Measurements from ENCODE around the gene CPA1. TPM values are rescaled to one million over a fixed set of nuclear protein-coding genes. Genes with fewer than 3 reads are reported as not detected.

Gene CPA1
- total RNA-seq, 2 experiments from 2014 or later, result not detected

- H3K27me3 Mint-ChIP-seq, result peaks cover 16% of the 10 kb centered on the region
- ChIA-PET CTCF (no interaction called here), POLR2A (no interaction called here)
- DNase-seq, result no peak
- no peak overlapping the region for H3K27ac Mint-ChIP-seq
- H3K4me3 Mint-ChIP-seq, result no peak overlapping the region
- no peaks in the 10 kb centered on the region for H3K9me3 Mint-ChIP-seq
- H3K4me1 Mint-ChIP-seq (ENCODE audit: low read depth), result peaks cover 16% of the 10 kb centered on the region
- H3K36me3 Mint-ChIP-seq, result no peaks in the 10 kb centered on the region
- intact Hi-C loops (cut with micrococcal nuclease), result no loop called here
Measured at GRCh38 chr7:130346177-130346905, 34.0 kb upstream of the CPA1 start.

DNA sequence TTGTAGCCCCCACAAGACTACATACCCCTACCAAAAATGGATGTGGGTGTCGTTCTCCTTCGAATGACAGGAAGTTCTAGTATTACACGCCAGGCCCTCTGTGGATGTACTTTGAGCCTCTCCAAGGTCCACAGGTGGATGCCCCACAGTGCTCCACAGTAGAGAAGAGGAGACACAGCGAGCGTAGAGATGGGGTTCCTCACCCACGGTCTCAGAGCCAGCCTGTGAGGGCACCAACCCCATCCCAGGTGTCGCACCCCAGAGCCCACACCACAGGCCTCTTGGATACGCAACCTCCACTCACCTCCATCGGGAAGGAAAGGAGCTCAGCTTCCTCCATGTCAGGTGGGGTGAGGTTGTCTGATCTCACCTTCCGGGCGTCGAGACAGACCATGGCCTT lies 33.4 kb upstream of the CPA1 start:
- peaks cover 18% of the 10 kb centered on the region for H3K27me3 Mint-ChIP-seq
- H3K4me1 Mint-ChIP-seq (ENCODE audit: low read depth), result peaks cover 18% of the 10 kb centered on the region
- CTCF ChIA-PET, result no interaction called here
- intact Hi-C loops (cut with micrococcal nuclease), result no loop called here
- H3K9me3 Mint-ChIP-seq, result no peaks in the 10 kb centered on the region
- H3K4me3 Mint-ChIP-seq, result no peak overlapping the region
- no peaks in the 10 kb centered on the region for H3K36me3 Mint-ChIP-seq
- POLR2A ChIA-PET, result no interaction called here
- DNase-seq, result no peak
- no peak overlapping the region for H3K27ac Mint-ChIP-seq

DNA sequence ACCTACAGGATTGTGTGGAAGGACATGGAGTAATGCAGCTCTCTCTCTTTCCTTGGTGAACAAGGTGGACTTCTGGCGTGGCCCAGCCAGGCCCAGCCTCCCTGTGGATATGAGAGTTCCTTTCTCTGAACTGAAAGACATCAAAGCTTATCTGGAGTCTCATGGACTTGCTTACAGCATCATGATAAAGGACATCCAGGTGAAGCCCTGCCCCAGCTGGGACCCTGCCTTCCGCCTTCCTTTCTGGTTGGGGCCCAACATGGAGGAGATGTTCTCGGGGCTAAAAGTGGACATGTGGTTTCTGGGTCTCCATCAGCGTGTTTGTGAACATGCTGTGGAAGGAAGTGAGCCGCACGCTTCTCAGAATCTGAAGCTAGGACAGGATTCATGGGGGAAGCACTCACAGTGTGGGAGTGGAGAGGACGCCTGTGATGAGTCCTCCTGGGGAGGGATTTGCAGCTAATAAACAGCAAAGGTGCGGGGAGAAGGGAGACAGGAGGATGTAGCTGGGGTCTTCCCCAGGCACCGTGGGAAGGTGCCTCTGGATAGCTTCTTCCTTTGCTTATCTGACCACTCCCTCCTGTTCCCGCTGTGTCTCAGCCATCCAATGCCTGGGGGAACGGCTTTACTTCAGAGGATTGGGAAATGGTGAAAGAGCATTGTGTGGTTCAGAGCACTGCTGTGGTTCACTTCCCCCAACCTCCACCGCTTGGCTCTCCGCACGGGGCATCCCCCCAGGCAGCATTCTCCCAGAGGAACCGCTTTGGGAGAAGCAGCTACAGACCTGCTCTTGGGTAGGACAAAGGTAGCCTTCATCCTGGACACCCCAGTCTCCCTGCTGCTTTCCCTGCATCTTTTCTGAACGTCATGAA lies 30.1 kb upstream of the CPA1 start:
- CTCF ChIA-PET, result interaction anchor here (1.5 kb wide), 1 partner anchor 107 kb away, joined by 3 read pairs; no protein-coding TSS in a partner anchor
- intact Hi-C loops (cut with micrococcal nuclease), result no loop called here

GRCh38 chr7:130350945-130351790 lies 29.1 kb upstream of the CPA1 start:
- H3K4me1 Mint-ChIP-seq (ENCODE audit: low read depth), result peaks cover 18% of the 10 kb centered on the region
- no peaks in the 10 kb centered on the region for H3K36me3 Mint-ChIP-seq
- intact Hi-C loops (cut with micrococcal nuclease), result loop anchor here (1.0 kb wide), 1 partner anchor 74 kb away; no protein-coding TSS in a partner anchor
- H3K27me3 Mint-ChIP-seq, result peaks cover 24% of the 10 kb centered on the region
- no peak overlapping the region for H3K4me3 Mint-ChIP-seq
- peak; percentile 47 for DNase-seq
- H3K27ac Mint-ChIP-seq, result peak overlapping the region; percentile 24
- H3K9me3 Mint-ChIP-seq, result no peaks in the 10 kb centered on the region
- POLR2A ChIA-PET, result interaction anchor here (0.6 kb wide), 1 partner anchor 1354 kb away, joined by 4 read pairs; no protein-coding TSS in a partner anchor
- CTCF ChIA-PET, result interaction anchor here (1.5 kb wide), 1 partner anchor 108 kb away, joined by 3 read pairs; no protein-coding TSS in a partner anchor

More for the DNA sequence above, 30.1 kb upstream of the CPA1 start:
- Mint-ChIP-seq H3K4me1 (ENCODE audit: low read depth) (peaks cover 18% of the 10 kb centered on the region), H3K27me3 (peaks cover 24% of the 10 kb centered on the region), H3K9me3 (no peaks in the 10 kb centered on the region), H3K27ac (peak overlapping the region; percentile 24), H3K4me3 (no peak overlapping the region), H3K36me3 (no peaks in the 10 kb centered on the region)
- DNase-seq, result no peak
- POLR2A ChIA-PET, result no interaction called here

DNA sequence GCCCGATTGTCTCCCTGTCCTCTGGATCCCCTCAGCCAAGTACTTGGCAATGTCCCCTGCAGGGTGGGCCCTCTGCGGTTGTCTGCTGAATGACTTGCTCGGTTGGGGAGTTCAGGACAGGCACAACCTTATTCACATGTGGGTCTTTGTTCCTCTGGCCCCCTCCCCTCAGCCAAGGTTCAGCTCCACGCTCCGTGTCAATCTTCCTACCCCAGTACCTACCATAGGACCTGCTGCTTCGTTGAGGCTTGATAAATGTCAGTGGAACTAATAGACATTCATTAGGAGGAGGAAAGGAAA lies 28.6 kb upstream of the CPA1 start:
- Mint-ChIP-seq H3K9me3 (no peaks in the 10 kb centered on the region), H3K4me3 (no peak overlapping the region)
- CTCF ChIA-PET, result no interaction called here

GRCh38 chr7:130352194-130353074 lies 27.9 kb upstream of the CPA1 start:
- Mint-ChIP-seq H3K27ac (no peak overlapping the region), H3K9me3 (no peaks in the 10 kb centered on the region), H3K36me3 (no peaks in the 10 kb centered on the region), H3K4me1 (ENCODE audit: low read depth) (peaks cover 22% of the 10 kb centered on the region), H3K4me3 (no peak overlapping the region), H3K27me3 (peaks cover 22% of the 10 kb centered on the region)
- POLR2A ChIA-PET, result interaction anchor here (0.6 kb wide), 1 partner anchor 1355 kb away, joined by 4 read pairs; no protein-coding TSS in a partner anchor
- intact Hi-C loops (cut with micrococcal nuclease), result no loop called here
- no peak for DNase-seq
- CTCF ChIA-PET, result interaction anchor here (0.6 kb wide), 1 partner anchor 131 kb away, joined by 4 read pairs; no protein-coding TSS in a partner anchor

More for the DNA sequence above, 28.6 kb upstream of the CPA1 start:
- no peak overlapping the region for H3K27ac Mint-ChIP-seq
- peaks cover 24% of the 10 kb centered on the region for H3K27me3 Mint-ChIP-seq
- DNase-seq, result no peak
- POLR2A ChIA-PET, result interaction anchor here (0.6 kb wide), 1 partner anchor 1354 kb away, joined by 4 read pairs; no protein-coding TSS in a partner anchor
- peaks cover 18% of the 10 kb centered on the region for H3K4me1 Mint-ChIP-seq (ENCODE audit: low read depth)
- no peaks in the 10 kb centered on the region for H3K36me3 Mint-ChIP-seq
- intact Hi-C loops (cut with micrococcal nuclease), result loop anchor here (1.0 kb wide), 1 partner anchor 74 kb away; no protein-coding TSS in a partner anchor

GRCh38 chr7:130353196-130353595 lies 27.1 kb upstream of the CPA1 start:
- H3K27me3 Mint-ChIP-seq, result peaks cover 22% of the 10 kb centered on the region
- POLR2A ChIA-PET, result no interaction called here
- no peak overlapping the region for H3K27ac Mint-ChIP-seq
- CTCF ChIA-PET, result no interaction called here
- no peak for DNase-seq
- no peak overlapping the region for H3K4me3 Mint-ChIP-seq
- H3K9me3 Mint-ChIP-seq, result peaks cover under 1% of the 10 kb centered on the region
- H3K36me3 Mint-ChIP-seq, result no peaks in the 10 kb centered on the region
- intact Hi-C loops (cut with micrococcal nuclease), result no loop called here
- H3K4me1 Mint-ChIP-seq (ENCODE audit: low read depth), result peaks cover 22% of the 10 kb centered on the region

DNA sequence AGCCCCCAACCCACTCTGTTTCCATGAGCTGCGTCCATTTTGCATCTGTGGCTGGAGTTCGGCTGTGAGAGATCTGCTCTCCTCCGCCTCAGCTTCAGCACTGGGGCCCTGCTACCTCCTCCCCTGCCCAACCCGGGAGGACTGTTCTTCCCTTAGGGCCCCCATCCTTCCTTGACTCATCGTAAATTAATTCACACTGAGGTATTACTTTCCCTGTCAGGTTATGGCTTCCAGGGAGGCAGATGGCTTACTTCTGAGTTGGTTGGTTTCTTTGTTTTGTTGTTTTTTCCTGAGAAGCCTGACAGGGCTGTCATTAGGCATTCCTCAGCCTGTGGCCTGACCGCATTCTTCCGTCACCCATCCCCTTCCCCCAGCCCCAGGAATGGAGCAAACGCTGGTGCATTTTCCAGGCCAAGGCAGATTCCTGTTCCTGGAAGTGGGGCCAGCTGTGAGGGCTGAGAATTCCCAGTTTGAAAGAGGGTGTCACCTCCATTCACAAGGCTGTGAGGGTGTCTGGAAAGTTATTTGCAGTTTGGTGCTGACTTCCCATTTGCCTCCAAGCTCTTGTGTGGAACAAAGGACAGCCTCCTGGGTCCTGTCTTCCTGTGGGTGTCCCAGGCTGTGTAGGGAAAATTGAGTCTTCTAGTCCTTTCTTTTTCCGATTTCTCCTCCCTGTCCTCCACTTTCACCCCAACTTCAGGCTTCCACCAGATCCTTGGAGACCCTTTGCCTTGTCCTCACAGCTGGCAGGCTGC lies 24.0 kb upstream of the CPA1 start:
- intact Hi-C loops (cut with micrococcal nuclease), result no loop called here
- peaks cover 11% of the 10 kb centered on the region for H3K27me3 Mint-ChIP-seq
- no peak overlapping the region for H3K27ac Mint-ChIP-seq

GRCh38 chr7:130356876-130357611 lies 23.2 kb upstream of the CPA1 start:
- peaks cover 22% of the 10 kb centered on the region for H3K9me3 Mint-ChIP-seq
- ChIA-PET CTCF (no interaction called here), POLR2A (no interaction called here)
- intact Hi-C loops (cut with micrococcal nuclease), result no loop called here
- no peak overlapping the region for H3K4me3 Mint-ChIP-seq
- H3K27me3 Mint-ChIP-seq, result peaks cover 9% of the 10 kb centered on the region
- no peak overlapping the region for H3K27ac Mint-ChIP-seq
- peaks cover 3% of the 10 kb centered on the region for H3K4me1 Mint-ChIP-seq (ENCODE audit: low read depth)
- DNase-seq, result peak; percentile 50
- peaks cover 5% of the 10 kb centered on the region for H3K36me3 Mint-ChIP-seq

More for the DNA sequence above, 24.0 kb upstream of the CPA1 start:
- Mint-ChIP-seq H3K4me3 (no peak overlapping the region), H3K9me3 (peaks cover 22% of the 10 kb centered on the region), H3K4me1 (ENCODE audit: low read depth) (peaks cover 6% of the 10 kb centered on the region), H3K36me3 (peaks cover 5% of the 10 kb centered on the region)
- ChIA-PET POLR2A (no interaction called here), CTCF (no interaction called here)
- no peak for DNase-seq

DNA sequence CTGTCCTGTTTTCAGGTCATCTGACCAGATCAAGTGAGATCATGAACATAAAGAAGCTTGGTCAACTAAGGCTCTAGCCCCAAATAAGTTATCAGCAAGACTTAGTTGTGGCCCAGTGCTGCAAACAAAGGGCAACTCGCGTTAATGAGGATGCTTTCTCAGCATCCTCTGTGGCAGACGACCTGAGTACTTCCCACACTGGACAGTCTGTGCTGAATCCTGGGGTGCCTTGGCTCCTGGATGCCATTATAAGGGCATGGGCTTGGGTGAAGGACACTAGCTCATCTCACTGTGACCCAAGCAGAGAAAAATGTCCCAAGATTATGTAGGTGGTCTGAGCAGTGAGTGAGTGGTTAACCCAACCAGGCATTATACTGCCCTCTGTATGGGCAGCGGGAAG lies 21.8 kb upstream of the CPA1 start:
- Mint-ChIP-seq H3K27me3 (peaks cover 4% of the 10 kb centered on the region), H3K36me3 (peaks cover 5% of the 10 kb centered on the region), H3K27ac (no peak overlapping the region), H3K9me3 (peaks cover 22% of the 10 kb centered on the region), H3K4me3 (no peak overlapping the region), H3K4me1 (ENCODE audit: low read depth) (peaks cover 9% of the 10 kb centered on the region)
- POLR2A ChIA-PET, result no interaction called here
- CTCF ChIA-PET, result no interaction called here
- intact Hi-C loops (cut with micrococcal nuclease), result no loop called here
- DNase-seq, result no peak

All from activated CD4-positive, alpha-beta memory T cell treated with anti-CD3 and anti-CD28 coated beads for 36 hours (primary cell).